ENCODE results near the gene GLIPR1.
"Not testable (repeated sequence)": the region's sequence is repeated elsewhere in the genome, so short reads cannot be mapped to it uniquely, and the experiment has no call there.

GLIPR1 gene

GRCh38 chr12:75476071-75476470, 4.5 kb upstream of the GLIPR1 start:
- no peak for DNase-seq

- no peak for DNase-seq
These were observed 3.4 kb upstream of the GLIPR1 start for GRCh38 chr12:75477137-75477536.

- no peak for DNase-seq
These were observed 2.3 kb upstream of the GLIPR1 start for GRCh38 chr12:75478116-75478794.

GRCh38 chr12:75479963-75480461, 543 bp upstream of the GLIPR1 start:
- DNase-seq = no peak

- DNase-seq = no peak
These were observed 604 bp downstream of the GLIPR1 start for GRCh38 chr12:75481013-75481705.

- DNase-seq = no peak
These were observed 1.2 kb downstream of the GLIPR1 start for GRCh38 chr12:75481774-75482173.

- no peak for DNase-seq
These were observed 2.1 kb downstream of the GLIPR1 start for GRCh38 chr12:75482646-75483045.

GRCh38 chr12:75483431-75483830, 2.9 kb downstream of the GLIPR1 start:
- no peak for DNase-seq

GRCh38 chr12:75484450-75484849, 3.9 kb downstream of the GLIPR1 start:
- DNase-seq = not testable (repeated sequence)

GRCh38 chr12:75487308-75487707, 6.8 kb downstream of the GLIPR1 start:
- DNase-seq = no peak

GRCh38 chr12:75488553-75488952, 8.0 kb downstream of the GLIPR1 start:
- no peak for DNase-seq

- DNase-seq = no peak
These were observed 8.6 kb downstream of the GLIPR1 start for GRCh38 chr12:75489187-75489586.

- no peak for DNase-seq
These were observed 9.2 kb downstream of the GLIPR1 start for GRCh38 chr12:75489613-75490210.

GRCh38 chr12:75491169-75491568, 10.6 kb downstream of the GLIPR1 start:
- DNase-seq = no peak

- DNase-seq = no peak
These were observed 22.9 kb downstream of the GLIPR1 start for GRCh38 chr12:75503459-75503858.

GRCh38 chr12:75503866-75504265, 23.3 kb downstream of the GLIPR1 start:
- DNase-seq = no peak

GRCh38 chr12:75505706-75506312, 25.3 kb downstream of the GLIPR1 start:
- no peak for DNase-seq

GRCh38 chr12:75507086-75507485, 26.5 kb downstream of the GLIPR1 start:
- no peak for DNase-seq

GRCh38 chr12:75508159-75508558, 27.6 kb downstream of the GLIPR1 start:
- DNase-seq = no peak

GRCh38 chr12:75509621-75510020, 29.1 kb downstream of the GLIPR1 start:
- DNase-seq = no peak

- DNase-seq = peak; percentile 41
These were observed 30.8 kb downstream of the GLIPR1 start, which contains the start of gene KRR1 for GRCh38 chr12:75511116-75512048. KRR1 (minus strand) TSS chr12:75511609; CDS start chr12:75511597, 12 bp downstream.

- DNase-seq = not testable (repeated sequence)
These were observed 40.7 kb downstream of the GLIPR1 start for GRCh38 chr12:75521224-75521623.
